ENCODE results near the gene MMP24. TPM values are rescaled to one million over a fixed set of nuclear protein-coding genes. Genes with fewer than 3 reads are reported as not detected.

MMP24 gene
- total and polyA plus RNA-seq, 2 experiments from 2014 or later = 2.0 to 27.3 TPM

DNA sequence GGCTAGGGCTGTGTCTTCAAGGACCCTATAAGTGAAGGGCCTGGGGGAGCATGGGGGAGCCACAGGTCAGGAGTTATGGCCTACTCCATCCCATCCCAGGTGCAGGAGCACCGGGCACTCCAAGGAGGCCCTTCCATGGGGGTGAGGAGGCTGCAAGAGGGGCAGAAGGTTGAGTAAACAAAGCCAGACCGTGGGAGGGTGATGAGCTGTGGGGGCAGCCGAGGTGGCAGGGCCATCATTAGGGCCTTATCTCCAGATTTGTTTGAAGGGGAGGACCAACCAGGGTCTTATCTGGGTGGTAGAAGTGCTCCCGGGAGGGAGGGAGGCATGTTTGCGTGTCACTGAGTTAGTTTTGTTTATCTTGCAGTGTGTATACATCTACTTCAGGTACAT lies 67.8 kb downstream of the MMP24 start:
- Histone ChIP-seq H2AFZ (no peak overlapping the region), H3K4me1 (ENCODE audit: insufficient read depth) (no peaks in the 10 kb centered on the region), H4K20me1 (replicated peaks; ENCODE audit: insufficient read depth) (no peaks in the 10 kb centered on the region), H3K79me2 (replicated peaks; ENCODE audit: insufficient read depth) (no peaks in the 10 kb centered on the region), H3K4me2 (no peak overlapping the region), H3K9me2 (ENCODE audit: insufficient read depth) (no peaks in the 10 kb centered on the region), H3K36me3 (ENCODE audit: insufficient read depth) (no peaks in the 10 kb centered on the region), H3K27me3 (ENCODE audit: insufficient read depth) (no peaks in the 10 kb centered on the region), H3K4me3 (no peak overlapping the region), H3K27ac (ENCODE audit: low read depth) (no peak overlapping the region), H3F3A (replicated peaks; ENCODE audit: low read depth) (no peaks in the 10 kb centered on the region)
- Mint-ChIP-seq H3K27ac (no peak overlapping the region), H3K9me3 (no peaks in the 10 kb centered on the region), H3K4me1 (peaks cover 2% of the 10 kb centered on the region), H3K36me3 (ENCODE audit: low read depth) (no peaks in the 10 kb centered on the region), H3K4me3 (no peak overlapping the region; the same call in 2 of the 3 replicates), H3K27me3 (ENCODE audit: insufficient read depth, low read depth, poor library complexity) (peaks cover 16% of the 10 kb centered on the region)
- no peak for ATAC-seq
- no peak for TF ChIP-seq EZH2phosphoT487 (IDR thresholded peaks at IDR 0.05; ENCODE audit: unreplicated experiment)
- TF ChIP-seq, protein P1, sequence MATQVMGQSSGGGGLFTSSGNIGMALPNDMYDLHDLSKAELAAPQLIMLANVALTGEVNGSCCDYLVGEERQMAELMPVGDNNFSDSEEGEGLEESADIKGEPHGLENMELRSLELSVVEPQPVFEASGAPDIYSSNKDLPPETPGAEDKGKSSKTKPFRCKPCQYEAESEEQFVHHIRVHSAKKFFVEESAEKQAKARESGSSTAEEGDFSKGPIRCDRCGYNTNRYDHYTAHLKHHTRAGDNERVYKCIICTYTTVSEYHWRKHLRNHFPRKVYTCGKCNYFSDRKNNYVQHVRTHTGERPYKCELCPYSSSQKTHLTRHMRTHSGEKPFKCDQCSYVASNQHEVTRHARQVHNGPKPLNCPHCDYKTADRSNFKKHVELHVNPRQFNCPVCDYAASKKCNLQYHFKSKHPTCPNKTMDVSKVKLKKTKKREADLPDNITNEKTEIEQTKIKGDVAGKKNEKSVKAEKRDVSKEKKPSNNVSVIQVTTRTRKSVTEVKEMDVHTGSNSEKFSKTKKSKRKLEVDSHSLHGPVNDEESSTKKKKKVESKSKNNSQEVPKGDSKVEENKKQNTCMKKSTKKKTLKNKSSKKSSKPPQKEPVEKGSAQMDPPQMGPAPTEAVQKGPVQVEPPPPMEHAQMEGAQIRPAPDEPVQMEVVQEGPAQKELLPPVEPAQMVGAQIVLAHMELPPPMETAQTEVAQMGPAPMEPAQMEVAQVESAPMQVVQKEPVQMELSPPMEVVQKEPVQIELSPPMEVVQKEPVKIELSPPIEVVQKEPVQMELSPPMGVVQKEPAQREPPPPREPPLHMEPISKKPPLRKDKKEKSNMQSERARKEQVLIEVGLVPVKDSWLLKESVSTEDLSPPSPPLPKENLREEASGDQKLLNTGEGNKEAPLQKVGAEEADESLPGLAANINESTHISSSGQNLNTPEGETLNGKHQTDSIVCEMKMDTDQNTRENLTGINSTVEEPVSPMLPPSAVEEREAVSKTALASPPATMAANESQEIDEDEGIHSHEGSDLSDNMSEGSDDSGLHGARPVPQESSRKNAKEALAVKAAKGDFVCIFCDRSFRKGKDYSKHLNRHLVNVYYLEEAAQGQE (IDR thresholded peaks at IDR 0.05; ENCODE audit: unreplicated experiment) = no peak
- TF ChIP-seq ZNF114 (CRISPR knock-in tag; IDR thresholded peaks at IDR 0.05) = no peak
- no peak for TF ChIP-seq EZH2 (IDR thresholded peaks at IDR 0.05; ENCODE audit: low read depth, unreplicated experiment)
- no peak for TF ChIP-seq ZNF331 (CRISPR knock-in tag; IDR thresholded peaks at IDR 0.05; ENCODE audit: low read depth)
- no peak for TF ChIP-seq JUNB (IDR thresholded peaks at IDR 0.05; ENCODE audit: unreplicated experiment)
- TF ChIP-seq, protein P2, sequence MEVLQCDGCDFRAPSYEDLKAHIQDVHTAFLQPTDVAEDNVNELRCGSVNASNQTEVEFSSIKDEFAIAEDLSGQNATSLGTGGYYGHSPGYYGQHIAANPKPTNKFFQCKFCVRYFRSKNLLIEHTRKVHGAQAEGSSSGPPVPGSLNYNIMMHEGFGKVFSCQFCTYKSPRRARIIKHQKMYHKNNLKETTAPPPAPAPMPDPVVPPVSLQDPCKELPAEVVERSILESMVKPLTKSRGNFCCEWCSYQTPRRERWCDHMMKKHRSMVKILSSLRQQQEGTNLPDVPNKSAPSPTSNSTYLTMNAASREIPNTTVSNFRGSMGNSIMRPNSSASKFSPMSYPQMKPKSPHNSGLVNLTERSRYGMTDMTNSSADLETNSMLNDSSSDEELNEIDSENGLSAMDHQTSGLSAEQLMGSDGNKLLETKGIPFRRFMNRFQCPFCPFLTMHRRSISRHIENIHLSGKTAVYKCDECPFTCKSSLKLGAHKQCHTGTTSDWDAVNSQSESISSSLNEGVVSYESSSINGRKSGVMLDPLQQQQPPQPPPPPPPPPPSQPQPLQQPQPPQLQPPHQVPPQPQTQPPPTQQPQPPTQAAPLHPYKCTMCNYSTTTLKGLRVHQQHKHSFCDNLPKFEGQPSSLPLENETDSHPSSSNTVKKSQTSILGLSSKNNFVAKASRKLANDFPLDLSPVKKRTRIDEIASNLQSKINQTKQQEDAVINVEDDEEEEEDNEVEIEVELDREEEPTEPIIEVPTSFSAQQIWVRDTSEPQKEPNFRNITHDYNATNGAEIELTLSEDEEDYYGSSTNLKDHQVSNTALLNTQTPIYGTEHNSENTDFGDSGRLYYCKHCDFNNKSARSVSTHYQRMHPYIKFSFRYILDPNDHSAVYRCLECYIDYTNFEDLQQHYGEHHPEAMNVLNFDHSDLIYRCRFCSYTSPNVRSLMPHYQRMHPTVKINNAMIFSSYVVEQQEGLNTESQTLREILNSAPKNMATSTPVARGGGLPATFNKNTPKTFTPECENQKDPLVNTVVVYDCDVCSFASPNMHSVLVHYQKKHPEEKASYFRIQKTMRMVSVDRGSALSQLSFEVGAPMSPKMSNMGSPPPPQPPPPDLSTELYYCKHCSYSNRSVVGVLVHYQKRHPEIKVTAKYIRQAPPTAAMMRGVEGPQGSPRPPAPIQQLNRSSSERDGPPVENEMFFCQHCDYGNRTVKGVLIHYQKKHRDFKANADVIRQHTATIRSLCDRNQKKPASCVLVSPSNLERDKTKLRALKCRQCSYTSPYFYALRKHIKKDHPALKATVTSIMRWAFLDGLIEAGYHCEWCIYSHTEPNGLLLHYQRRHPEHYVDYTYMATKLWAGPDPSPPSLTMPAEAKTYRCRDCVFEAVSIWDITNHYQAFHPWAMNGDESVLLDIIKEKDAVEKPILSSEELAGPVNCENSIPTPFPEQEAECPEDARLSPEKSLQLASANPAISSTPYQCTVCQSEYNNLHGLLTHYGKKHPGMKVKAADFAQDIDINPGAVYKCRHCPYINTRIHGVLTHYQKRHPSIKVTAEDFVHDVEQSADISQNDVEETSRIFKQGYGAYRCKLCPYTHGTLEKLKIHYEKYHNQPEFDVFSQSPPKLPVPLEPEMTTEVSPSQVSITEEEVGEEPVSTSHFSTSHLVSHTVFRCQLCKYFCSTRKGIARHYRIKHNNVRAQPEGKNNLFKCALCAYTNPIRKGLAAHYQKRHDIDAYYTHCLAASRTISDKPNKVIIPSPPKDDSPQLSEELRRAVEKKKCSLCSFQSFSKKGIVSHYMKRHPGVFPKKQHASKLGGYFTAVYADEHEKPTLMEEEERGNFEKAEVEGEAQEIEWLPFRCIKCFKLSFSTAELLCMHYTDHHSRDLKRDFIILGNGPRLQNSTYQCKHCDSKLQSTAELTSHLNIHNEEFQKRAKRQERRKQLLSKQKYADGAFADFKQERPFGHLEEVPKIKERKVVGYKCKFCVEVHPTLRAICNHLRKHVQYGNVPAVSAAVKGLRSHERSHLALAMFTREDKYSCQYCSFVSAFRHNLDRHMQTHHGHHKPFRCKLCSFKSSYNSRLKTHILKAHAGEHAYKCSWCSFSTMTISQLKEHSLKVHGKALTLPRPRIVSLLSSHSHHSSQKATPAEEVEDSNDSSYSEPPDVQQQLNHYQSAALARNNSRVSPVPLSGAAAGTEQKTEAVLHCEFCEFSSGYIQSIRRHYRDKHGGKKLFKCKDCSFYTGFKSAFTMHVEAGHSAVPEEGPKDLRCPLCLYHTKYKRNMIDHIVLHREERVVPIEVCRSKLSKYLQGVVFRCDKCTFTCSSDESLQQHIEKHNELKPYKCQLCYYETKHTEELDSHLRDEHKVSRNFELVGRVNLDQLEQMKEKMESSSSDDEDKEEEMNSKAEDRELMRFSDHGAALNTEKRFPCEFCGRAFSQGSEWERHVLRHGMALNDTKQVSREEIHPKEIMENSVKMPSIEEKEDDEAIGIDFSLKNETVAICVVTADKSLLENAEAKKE (CRISPR knock-in tag; IDR thresholded peaks at IDR 0.05) = no peak
- no peak for TF ChIP-seq STAT1 (IDR thresholded peaks at IDR 0.05; ENCODE audit: unreplicated experiment)
- no peak for TF ChIP-seq POLR2AphosphoS5 (IDR thresholded peaks at IDR 0.05; ENCODE audit: low read depth)
- no peak for TF ChIP-seq CREB1 (CRISPR knock-in tag; IDR thresholded peaks at IDR 0.05; ENCODE audit: low read depth)
- TF ChIP-seq, protein P3, sequence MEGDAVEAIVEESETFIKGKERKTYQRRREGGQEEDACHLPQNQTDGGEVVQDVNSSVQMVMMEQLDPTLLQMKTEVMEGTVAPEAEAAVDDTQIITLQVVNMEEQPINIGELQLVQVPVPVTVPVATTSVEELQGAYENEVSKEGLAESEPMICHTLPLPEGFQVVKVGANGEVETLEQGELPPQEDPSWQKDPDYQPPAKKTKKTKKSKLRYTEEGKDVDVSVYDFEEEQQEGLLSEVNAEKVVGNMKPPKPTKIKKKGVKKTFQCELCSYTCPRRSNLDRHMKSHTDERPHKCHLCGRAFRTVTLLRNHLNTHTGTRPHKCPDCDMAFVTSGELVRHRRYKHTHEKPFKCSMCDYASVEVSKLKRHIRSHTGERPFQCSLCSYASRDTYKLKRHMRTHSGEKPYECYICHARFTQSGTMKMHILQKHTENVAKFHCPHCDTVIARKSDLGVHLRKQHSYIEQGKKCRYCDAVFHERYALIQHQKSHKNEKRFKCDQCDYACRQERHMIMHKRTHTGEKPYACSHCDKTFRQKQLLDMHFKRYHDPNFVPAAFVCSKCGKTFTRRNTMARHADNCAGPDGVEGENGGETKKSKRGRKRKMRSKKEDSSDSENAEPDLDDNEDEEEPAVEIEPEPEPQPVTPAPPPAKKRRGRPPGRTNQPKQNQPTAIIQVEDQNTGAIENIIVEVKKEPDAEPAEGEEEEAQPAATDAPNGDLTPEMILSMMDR (conservative IDR thresholded peaks at IDR 0.05; ENCODE audit: low read depth in 2 of 2) = no peak
- TF ChIP-seq, protein P4, sequence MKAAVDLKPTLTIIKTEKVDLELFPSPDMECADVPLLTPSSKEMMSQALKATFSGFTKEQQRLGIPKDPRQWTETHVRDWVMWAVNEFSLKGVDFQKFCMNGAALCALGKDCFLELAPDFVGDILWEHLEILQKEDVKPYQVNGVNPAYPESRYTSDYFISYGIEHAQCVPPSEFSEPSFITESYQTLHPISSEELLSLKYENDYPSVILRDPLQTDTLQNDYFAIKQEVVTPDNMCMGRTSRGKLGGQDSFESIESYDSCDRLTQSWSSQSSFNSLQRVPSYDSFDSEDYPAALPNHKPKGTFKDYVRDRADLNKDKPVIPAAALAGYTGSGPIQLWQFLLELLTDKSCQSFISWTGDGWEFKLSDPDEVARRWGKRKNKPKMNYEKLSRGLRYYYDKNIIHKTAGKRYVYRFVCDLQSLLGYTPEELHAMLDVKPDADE (IDR thresholded peaks at IDR 0.05) = no peak
- no peak for TF ChIP-seq NANOG (IDR thresholded peaks at IDR 0.05; ENCODE audit: borderline replicate concordance)
- no peak for DNase-seq (ENCODE audit: low spot score)

Measured in GM23338 (cell line).